IMR-90 (cell line): ENCODE results near the gene PLXNA4. TPM values are rescaled to one million over a fixed set of nuclear protein-coding genes. Genes with fewer than 3 reads are reported as not detected.

Source experiments
- ATAC-seq: fragments of 200-7000 bp; cut with Tn5 transposase; 2 replicates; pipeline ENCODE4 v1.9.1; 2020; ENCODE audit warnings: low read depth, mild to moderate bottlenecking, moderate library complexity
- BruUV-seq: library from RNA; stranded (reverse); fragments of 400-500 nt; replicated peaks from 2 replicates; lab custom pipeline; 2021; lab: Mats Ljungman, UMichigan
- CTCF ChIA-PET: fragments of 300-600 bp; formaldehyde crosslinking; extraction: SDS; loops from one replicate; lab custom pipeline; 2021; ENCODE audit warnings: antibody characterized with exemption; lab: Yijun Ruan, JAX
- POLR2A ChIA-PET: fragments of 300-600 bp; sonication (Branson Sonifier 250); formaldehyde crosslinking; loops from one replicate; lab custom pipeline; 2022; ENCODE audit warnings: antibody characterized with exemption; ENCODE audit not compliant: unreplicated experiment; lab: Charles Lee
- DNase-seq: peaks from one replicate; pipeline ENCODE4 v3.0.0; 2013
- H2AFZ ChIP-seq: replicated peaks from 2 replicates; pipeline ENCODE3; 2013; ENCODE audit warnings: low read length, mild to moderate bottlenecking; ENCODE audit not compliant: poor library complexity
- H2AK5ac ChIP-seq: 2 replicates; pipeline ENCODE4 v1.6.1; 2013; ENCODE audit warnings: low read depth, low read length, inconsistent platforms
- H2AK9ac ChIP-seq: replicated peaks from 2 replicates; pipeline ENCODE3; 2013; ENCODE audit warnings: mild to moderate bottlenecking, low read depth, low read length, moderate library complexity; ENCODE audit not compliant: poor library complexity
- H2BK120ac ChIP-seq: 2 replicates; pipeline ENCODE4 v1.6.1; 2013; ENCODE audit warnings: low read depth, low read length, inconsistent platforms
- H2BK15ac ChIP-seq: 3 replicates; pipeline ENCODE4 v1.6.1; 2013; ENCODE audit warnings: low read depth, low read length, inconsistent platforms
- H2BK20ac ChIP-seq: 2 replicates; pipeline ENCODE4 v1.6.1; 2013; ENCODE audit warnings: low read depth, mild to moderate bottlenecking, inconsistent platforms, low read length, moderate library complexity
- H2BK5ac ChIP-seq: 2 replicates; pipeline ENCODE4 v1.6.1; 2013; ENCODE audit warnings: mild to moderate bottlenecking, low read depth, low read length, inconsistent platforms; ENCODE audit not compliant: poor library complexity, severe bottlenecking
- H3K14ac ChIP-seq: replicated peaks from 2 replicates; pipeline ENCODE4 v1.6.1; 2013; ENCODE audit warnings: low read depth, low read length, inconsistent platforms
- H3K18ac ChIP-seq: 2 replicates; pipeline ENCODE4 v1.6.1; 2013; ENCODE audit warnings: low read depth, low read length, control low read depth
- H3K23ac ChIP-seq: 2 replicates; pipeline ENCODE4 v1.6.1; 2013; ENCODE audit warnings: low read depth, low read length, inconsistent platforms
- H3K27ac ChIP-seq: 2 replicates; pipeline ENCODE4 v1.5.1; 2013; ENCODE audit warnings: mild to moderate bottlenecking, control low read depth, low read length; ENCODE audit not compliant: insufficient read depth
- H3K27me3 ChIP-seq: 2 replicates; pipeline ENCODE4 v1.6.1; 2013; ENCODE audit warnings: low read length; ENCODE audit not compliant: control insufficient read depth, insufficient read depth
- H3K36me3 ChIP-seq: 2 replicates; pipeline ENCODE4 v1.6.1; 2013; ENCODE audit warnings: low read length, mixed read lengths; ENCODE audit not compliant: control insufficient read depth, insufficient read depth
- H3K4ac ChIP-seq: 2 replicates; pipeline ENCODE4 v1.6.1; 2013; ENCODE audit warnings: low read depth, low read length, inconsistent platforms
- H3K4me1 ChIP-seq: 2 replicates; pipeline ENCODE4 v1.6.1; 2013; ENCODE audit warnings: low read length, mixed read lengths; ENCODE audit not compliant: control insufficient read depth, insufficient read depth
- H3K4me2 ChIP-seq: 2 replicates; pipeline ENCODE4 v1.6.1; 2013; ENCODE audit warnings: low read depth, mild to moderate bottlenecking, control low read depth, low read length, moderate library complexity
- H3K4me3 ChIP-seq: 2 replicates; pipeline ENCODE4 v1.5.1; 2013; ENCODE audit warnings: low read depth, mild to moderate bottlenecking, control low read depth, low read length, moderate library complexity; ENCODE audit not compliant: insufficient read depth
- H3K56ac ChIP-seq: 2 replicates; pipeline ENCODE4 v1.6.1; 2013; ENCODE audit warnings: low read length, inconsistent platforms; ENCODE audit not compliant: insufficient read depth; ENCODE audit errors: extremely low read depth
- H3K79me1 ChIP-seq, 2 experiments: 2 replicates each; pipeline ENCODE4 v1.6.1; 2013; ENCODE audit warnings: low read length in 2 of 2, inconsistent platforms in 1 of 2, low read depth in 1 of 2
- H3K9ac ChIP-seq: 2 replicates; pipeline ENCODE4 v1.6.1; 2013; ENCODE audit warnings: low read depth, low read length, control low read depth
- H3K9me1 ChIP-seq: 2 replicates; pipeline ENCODE4 v1.6.1; 2013; ENCODE audit warnings: low read length, inconsistent platforms; ENCODE audit not compliant: insufficient read depth
- H3K9me3 ChIP-seq: 2 replicates; pipeline ENCODE4 v1.6.1; 2013; ENCODE audit warnings: low read length; ENCODE audit not compliant: control insufficient read depth, insufficient read depth
- H4K20me1 ChIP-seq: 2 replicates; pipeline ENCODE4 v1.6.1; 2013; ENCODE audit warnings: low read length, inconsistent platforms; ENCODE audit not compliant: insufficient read depth
- H4K5ac ChIP-seq: 2 replicates; pipeline ENCODE4 v1.6.1; 2013; ENCODE audit warnings: mild to moderate bottlenecking, low read depth, low read length, control low read depth
- H4K8ac ChIP-seq, 2 experiments: 2 replicates each; pipeline ENCODE4 v1.6.1; 2013; ENCODE audit warnings: low read depth in 2 of 2, low read length in 2 of 2, control low read depth in 1 of 2, inconsistent platforms in 1 of 2
- H4K91ac ChIP-seq: 2 replicates; pipeline ENCODE4 v1.6.1; 2013; ENCODE audit warnings: low read depth, low read length, inconsistent platforms; ENCODE audit not compliant: insufficient read depth
- BHLHE40 ChIP-seq: fragments of 150-350 bp; IDR thresholded peaks from 2 replicates; pipeline ENCODE4 v1.6.1; 2016; ENCODE audit warnings: mild to moderate bottlenecking, low read depth, low read length
- CEBPB ChIP-seq: IDR thresholded peaks from 2 replicates; pipeline ENCODE4 v1.6.1; 2012; ENCODE audit warnings: low read depth, low read length, improper control_type of control experiment
- CHD1 ChIP-seq: IDR thresholded peaks from 2 replicates; pipeline ENCODE4 v1.6.1; 2012; ENCODE audit warnings: low read depth, low read length, improper control_type of control experiment
- CTCF ChIP-seq: conservative IDR thresholded peaks from 2 replicates; pipeline ENCODE4 v1.5.1; 2012; ENCODE audit warnings: mild to moderate bottlenecking, low read depth, low read length, improper control_type of control experiment
- ELK1 ChIP-seq: fragments of 150-350 bp; IDR thresholded peaks from 2 replicates; pipeline ENCODE4 v1.6.1; 2016; ENCODE audit warnings: low read depth, mild to moderate bottlenecking, low read length, moderate library complexity, borderline replicate concordance
- FOS ChIP-seq: fragments of 150-350 bp; IDR thresholded peaks from 2 replicates; pipeline ENCODE4 v1.6.1; 2016; ENCODE audit warnings: low read depth, low read length
- MAFK ChIP-seq: IDR thresholded peaks from 2 replicates; pipeline ENCODE4 v1.6.1; 2012; ENCODE audit warnings: low read depth, low read length, improper control_type of control experiment
- MAZ ChIP-seq: IDR thresholded peaks from 2 replicates; pipeline ENCODE4 v1.6.1; 2012; ENCODE audit warnings: low read depth, mild to moderate bottlenecking, low read length, improper control_type of control experiment, moderate library complexity, borderline replicate concordance
- MXI1 ChIP-seq: IDR thresholded peaks from 2 replicates; pipeline ENCODE4 v1.6.1; 2012; ENCODE audit warnings: low read depth, mild to moderate bottlenecking, low read length, moderate library complexity, borderline replicate concordance
- RCOR1 ChIP-seq: IDR thresholded peaks from 2 replicates; pipeline ENCODE4 v1.6.1; 2012; ENCODE audit warnings: mild to moderate bottlenecking, low read length, improper control_type of control experiment; ENCODE audit not compliant: insufficient replicate concordance
- RFX5 ChIP-seq: IDR thresholded peaks from 2 replicates; pipeline ENCODE4 v1.8.0; 2012; ENCODE audit warnings: low read depth, mild to moderate bottlenecking, low read length, moderate library complexity
- USF2 ChIP-seq: fragments of 150-350 bp; IDR thresholded peaks from 2 replicates; pipeline ENCODE4 v1.6.1; 2017; ENCODE audit warnings: mild to moderate bottlenecking, antibody characterized with exemption, low read length, low read depth
- WGBS, 2 experiments: methylation state at CpG; one replicate each; pipeline versions ENCODE4 v1.1.5 to v1.1.7; 2013; ENCODE audit warnings: missing lambda C conversion rate in 2 of 2; ENCODE audit not compliant: insufficient read length in 1 of 2; ENCODE audit errors: extremely low coverage in 2 of 2; 5-methylcytosine and 5-hydroxymethylcytosine counted together
- dilution Hi-C: fragments of 300-500 bp; cut with HindIII; formaldehyde crosslinking; loops from one replicate; pipeline ENCODE4 v1.14.3; 2018; ENCODE audit warnings: low sequenced_read_pairs; ENCODE audit not compliant: unreplicated experiment
- in situ Hi-C: fragments of 300-500 bp; cut with MboI; formaldehyde crosslinking; loops from 3 replicates; pipeline ENCODE4 v1.14.3; 2019; ENCODE audit warnings: low sequenced_read_pairs, inconsistent platforms, mixed read lengths
- intact Hi-C: fragments of 100-400 bp; cut with micrococcal nuclease; formaldehyde crosslinking; loops from 2 replicates; pipeline ENCODE4 v1.10.0; 2022
- polyA plus RNA-seq, 3 experiments: library from polyadenylated mRNA; depleted of rRNA; stranded (reverse); fragments of >200 nt; gene quantifications; 2 replicates each; pipeline ENCODE4 v1.2.3, GENCODE V29; 2012; ENCODE audit warnings: low replicate concordance in 1 of 3
- total RNA-seq: library from RNA; depleted of rRNA; stranded (reverse); fragments of >200 nt; gene quantifications from 2 replicates; pipeline ENCODE4 v1.2.3, GENCODE V29; 2012

PLXNA4 gene
- total and polyA plus RNA-seq, 2 of the 4 experiments (the other 2 are of a cell fraction) = under 0.01 TPM

GRCh38 chr7:132531562-132531961, 44.7 kb downstream of the PLXNA4 start:
- H3K4me3 ChIP-seq = no peak overlapping the region
- H3K27me3 ChIP-seq = no peaks in the 10 kb centered on the region
- intact Hi-C loops (no loop called here), in situ Hi-C loops (no loop called here), dilution Hi-C loops (no loop called here)
- H4K8ac ChIP-seq = no peak overlapping the region
- no peak overlapping the region for H3K23ac ChIP-seq
- H4K5ac ChIP-seq = no peak overlapping the region
- H2AK9ac ChIP-seq = no peak overlapping the region
- no peak overlapping the region for H3K4me2 ChIP-seq
- WGBS, 2 experiments = no CpG with 5 or more reads among the region's 5 CpGs
- no peak overlapping the region for H3K14ac ChIP-seq
- no peak overlapping the region for H4K91ac ChIP-seq
- DNase-seq (no peak), ATAC-seq (no peak)
- no peak overlapping the region for H3K4ac ChIP-seq
- no peak overlapping the region for H3K18ac ChIP-seq
- no peaks in the 10 kb centered on the region for H4K20me1 ChIP-seq
- no peak for TF ChIP-seq MAFK
- no peak for TF ChIP-seq RCOR1
- no peak for TF ChIP-seq FOS
- no peak for TF ChIP-seq MAZ
- TF ChIP-seq CEBPB = no peak
- TF ChIP-seq CHD1 = no peak
- no peak for TF ChIP-seq USF2
- no peak for TF ChIP-seq ELK1
- TF ChIP-seq RFX5 = no peak
- TF ChIP-seq BHLHE40 = no peak
- TF ChIP-seq MXI1 = no peak
- TF ChIP-seq CTCF = no peak
- no peaks in the 10 kb centered on the region for H3K36me3 ChIP-seq
- H2AFZ ChIP-seq = no peak overlapping the region
- no peak overlapping the region for H2BK15ac ChIP-seq
- no TSS peak for BruUV-seq
- H3K27ac ChIP-seq = no peak overlapping the region
- no peaks in the 10 kb centered on the region for H3K9me1 ChIP-seq
- no peak overlapping the region for H2BK5ac ChIP-seq
- ChIA-PET POLR2A (no interaction called here), CTCF (no interaction called here)
- no peak overlapping the region for H2AK5ac ChIP-seq
- no peak overlapping the region for H2BK20ac ChIP-seq
- no peak overlapping the region for H3K9ac ChIP-seq
- H3K9me3 ChIP-seq = no peaks in the 10 kb centered on the region
- no peak overlapping the region for H2BK120ac ChIP-seq
- no peak overlapping the region for H3K56ac ChIP-seq
- no peaks in the 10 kb centered on the region for H3K4me1 ChIP-seq
- no peaks in the 10 kb centered on the region for H3K79me1 ChIP-seq
